HepG2 (cell line): Measurements from ENCODE around the gene EPM2AIP1. TPM values are rescaled to one million over a fixed set of nuclear protein-coding genes. Genes with fewer than 3 reads are reported as not detected.

Source experiments
- AHR ChIP-seq: IDR thresholded peaks from 2 replicates; pipeline ENCODE4 v1.6.1; 2018; ENCODE audit warnings: missing genetic modification reagents, missing compliant biosample characterization
- HNRNPUL1 ChIP-seq: fragments of 200-400 bp; formaldehyde crosslinking; IDR thresholded peaks from 2 replicates; pipeline ENCODE4 v1.6.1; 2017; ENCODE audit warnings: low read depth, mild to moderate bottlenecking, low read length, moderate library complexity
- STAG1 ChIP-seq: sonication (generic); formaldehyde crosslinking; IDR thresholded peaks from 2 replicates; pipeline ENCODE4 v1.4.0; 2020; ENCODE audit warnings: missing genetic modification reagents
- STAT6 ChIP-seq: sonication (generic); formaldehyde crosslinking; IDR thresholded peaks from 2 replicates; pipeline ENCODE4 v1.4.0; 2020; ENCODE audit warnings: missing genetic modification reagents, mild to moderate bottlenecking, borderline replicate concordance
- ZBTB10 ChIP-seq: sonication (generic); formaldehyde crosslinking; IDR thresholded peaks from 2 replicates; pipeline ENCODE4 v1.4.0; 2020; ENCODE audit warnings: missing genetic modification reagents, borderline replicate concordance
- ZHX2 ChIP-seq, 2 experiments: sonication (generic) in 1 of 2; formaldehyde crosslinking in 1 of 2; IDR thresholded peaks; 2 replicates each; pipeline versions ENCODE4 v1.6.1 to v1.9.0; 2014 to 2022; ENCODE audit warnings: antibody characterized with exemption in 1 of 2, borderline replicate concordance in 1 of 2, inconsistent platforms in 1 of 2, low read depth in 1 of 2, missing genetic modification reagents in 1 of 2
- ZNF101 ChIP-seq: sonication (generic); formaldehyde crosslinking; IDR thresholded peaks from 2 replicates; pipeline ENCODE4 v1.4.0; 2020; ENCODE audit warnings: mild to moderate bottlenecking, low read depth, missing genetic modification reagents, borderline replicate concordance
- ZNF232 ChIP-seq: sonication (generic); formaldehyde crosslinking; IDR thresholded peaks from 2 replicates; pipeline ENCODE4 v1.4.0; 2020; ENCODE audit warnings: missing genetic modification reagents, borderline replicate concordance
- ZNF276 ChIP-seq: sonication (generic); formaldehyde crosslinking; IDR thresholded peaks from 2 replicates; pipeline ENCODE4 v1.4.0; 2020; ENCODE audit warnings: mild to moderate bottlenecking, low read depth, missing genetic modification reagents
- polyA plus RNA-seq, 8 experiments: library from polyadenylated mRNA; depleted of rRNA in 3 of 8; stranded (reverse) in 7 of 8; unstranded in 1 of 8; fragments of >200 nt; fragmentation: Illumina TruSeq in 4 of 8; extraction: Trizol in 4 of 8; gene quantifications; 2 replicates each; pipeline versions ENCODE4 v1.2.1 to v1.2.3, GENCODE V29; 2011 to 2016; ENCODE audit warnings: low read depth in 4 of 8, missing spikeins in 1 of 8, mixed read lengths in 1 of 8; ENCODE audit not compliant: insufficient read depth in 1 of 8
- total RNA-seq, 5 experiments: library from RNA; depleted of rRNA; stranded (reverse); fragments of >200 nt; fragmentation: Illumina TruSeq; extraction: Trizol; gene quantifications; 2 replicates each; pipeline ENCODE4 v1.2.3, GENCODE V29; 2016; ENCODE audit warnings: low read depth in 1 of 5

EPM2AIP1 gene
- total and polyA plus RNA-seq, 2 of the 13 experiments (the other 11 are each of a cell fraction or from before 2014, with no cell fraction given): 10.7 to 23.0 TPM

GRCh38 chr3:36945333-36945980 lies 47.5 kb downstream of the EPM2AIP1 start (continued):
- no peak for TF ChIP-seq STAT6 (CRISPR knock-in tag)
- TF ChIP-seq HNRNPUL1: no peak
- no peak for TF ChIP-seq ZNF101 (CRISPR knock-in tag)
- TF ChIP-seq STAG1: no peak
- TF ChIP-seq AHR (CRISPR knock-in tag): no peak
- no peak for TF ChIP-seq ZHX2 (IDR thresholded peaks at IDR 0.05; ENCODE audit: low read depth)
- TF ChIP-seq ZHX2 (CRISPR knock-in tag; IDR thresholded peaks at IDR 0.05; ENCODE audit: borderline replicate concordance): no peak
- TF ChIP-seq ZBTB10 (CRISPR knock-in tag): no peak
- no peak for TF ChIP-seq ZNF232 (CRISPR knock-in tag)
- no peak for TF ChIP-seq ZNF276 (CRISPR knock-in tag)
